IMR-90 (cell line): ENCODE measurements around the gene ATG10. TPM values are rescaled to one million over a fixed set of nuclear protein-coding genes. Genes with fewer than 3 reads are reported as not detected.

Source experiments
- ATAC-seq: fragments of 200-7000 bp; cut with Tn5 transposase; 2 replicates; pipeline ENCODE4 v1.9.1; 2020; ENCODE audit warnings: low read depth, mild to moderate bottlenecking, moderate library complexity
- BruUV-seq: library from RNA; stranded (reverse); fragments of 400-500 nt; replicated peaks from 2 replicates; lab custom pipeline; 2021; lab: Mats Ljungman, UMichigan
- CTCF ChIA-PET: fragments of 300-600 bp; formaldehyde crosslinking; extraction: SDS; loops from one replicate; lab custom pipeline; 2021; ENCODE audit warnings: antibody characterized with exemption; lab: Yijun Ruan, JAX
- POLR2A ChIA-PET: fragments of 300-600 bp; sonication (Branson Sonifier 250); formaldehyde crosslinking; loops from one replicate; lab custom pipeline; 2022; ENCODE audit warnings: antibody characterized with exemption; ENCODE audit not compliant: unreplicated experiment; lab: Charles Lee
- DNase-seq: peaks from one replicate; pipeline ENCODE4 v3.0.0; 2013
- H2AFZ ChIP-seq: replicated peaks from 2 replicates; pipeline ENCODE3; 2013; ENCODE audit warnings: low read length, mild to moderate bottlenecking; ENCODE audit not compliant: poor library complexity
- H2AK5ac ChIP-seq: 2 replicates; pipeline ENCODE4 v1.6.1; 2013; ENCODE audit warnings: low read depth, low read length, inconsistent platforms
- H2AK9ac ChIP-seq: replicated peaks from 2 replicates; pipeline ENCODE3; 2013; ENCODE audit warnings: mild to moderate bottlenecking, low read depth, low read length, moderate library complexity; ENCODE audit not compliant: poor library complexity
- H2BK120ac ChIP-seq: 2 replicates; pipeline ENCODE4 v1.6.1; 2013; ENCODE audit warnings: low read depth, low read length, inconsistent platforms
- H2BK15ac ChIP-seq: 3 replicates; pipeline ENCODE4 v1.6.1; 2013; ENCODE audit warnings: low read depth, low read length, inconsistent platforms
- H2BK20ac ChIP-seq: 2 replicates; pipeline ENCODE4 v1.6.1; 2013; ENCODE audit warnings: low read depth, mild to moderate bottlenecking, inconsistent platforms, low read length, moderate library complexity
- H2BK5ac ChIP-seq: 2 replicates; pipeline ENCODE4 v1.6.1; 2013; ENCODE audit warnings: mild to moderate bottlenecking, low read depth, low read length, inconsistent platforms; ENCODE audit not compliant: poor library complexity, severe bottlenecking
- H3K14ac ChIP-seq: replicated peaks from 2 replicates; pipeline ENCODE4 v1.6.1; 2013; ENCODE audit warnings: low read depth, low read length, inconsistent platforms
- H3K18ac ChIP-seq: 2 replicates; pipeline ENCODE4 v1.6.1; 2013; ENCODE audit warnings: low read depth, low read length, control low read depth
- H3K23ac ChIP-seq: 2 replicates; pipeline ENCODE4 v1.6.1; 2013; ENCODE audit warnings: low read depth, low read length, inconsistent platforms
- H3K27ac ChIP-seq: 2 replicates; pipeline ENCODE4 v1.5.1; 2013; ENCODE audit warnings: mild to moderate bottlenecking, control low read depth, low read length; ENCODE audit not compliant: insufficient read depth
- H3K27me3 ChIP-seq: 2 replicates; pipeline ENCODE4 v1.6.1; 2013; ENCODE audit warnings: low read length; ENCODE audit not compliant: control insufficient read depth, insufficient read depth
- H3K36me3 ChIP-seq: 2 replicates; pipeline ENCODE4 v1.6.1; 2013; ENCODE audit warnings: low read length, mixed read lengths; ENCODE audit not compliant: control insufficient read depth, insufficient read depth
- H3K4ac ChIP-seq: 2 replicates; pipeline ENCODE4 v1.6.1; 2013; ENCODE audit warnings: low read depth, low read length, inconsistent platforms
- H3K4me1 ChIP-seq: 2 replicates; pipeline ENCODE4 v1.6.1; 2013; ENCODE audit warnings: low read length, mixed read lengths; ENCODE audit not compliant: control insufficient read depth, insufficient read depth
- H3K4me2 ChIP-seq: 2 replicates; pipeline ENCODE4 v1.6.1; 2013; ENCODE audit warnings: low read depth, mild to moderate bottlenecking, control low read depth, low read length, moderate library complexity
- H3K4me3 ChIP-seq: 2 replicates; pipeline ENCODE4 v1.5.1; 2013; ENCODE audit warnings: low read depth, mild to moderate bottlenecking, control low read depth, low read length, moderate library complexity; ENCODE audit not compliant: insufficient read depth
- H3K56ac ChIP-seq: 2 replicates; pipeline ENCODE4 v1.6.1; 2013; ENCODE audit warnings: low read length, inconsistent platforms; ENCODE audit not compliant: insufficient read depth; ENCODE audit errors: extremely low read depth
- H3K79me1 ChIP-seq, 2 experiments: 2 replicates each; pipeline ENCODE4 v1.6.1; 2013; ENCODE audit warnings: low read length in 2 of 2, inconsistent platforms in 1 of 2, low read depth in 1 of 2
- H3K9ac ChIP-seq: 2 replicates; pipeline ENCODE4 v1.6.1; 2013; ENCODE audit warnings: low read depth, low read length, control low read depth
- H3K9me1 ChIP-seq: 2 replicates; pipeline ENCODE4 v1.6.1; 2013; ENCODE audit warnings: low read length, inconsistent platforms; ENCODE audit not compliant: insufficient read depth
- H3K9me3 ChIP-seq: 2 replicates; pipeline ENCODE4 v1.6.1; 2013; ENCODE audit warnings: low read length; ENCODE audit not compliant: control insufficient read depth, insufficient read depth
- H4K20me1 ChIP-seq: 2 replicates; pipeline ENCODE4 v1.6.1; 2013; ENCODE audit warnings: low read length, inconsistent platforms; ENCODE audit not compliant: insufficient read depth
- H4K5ac ChIP-seq: 2 replicates; pipeline ENCODE4 v1.6.1; 2013; ENCODE audit warnings: mild to moderate bottlenecking, low read depth, low read length, control low read depth
- H4K8ac ChIP-seq, 2 experiments: 2 replicates each; pipeline ENCODE4 v1.6.1; 2013; ENCODE audit warnings: low read depth in 2 of 2, low read length in 2 of 2, control low read depth in 1 of 2, inconsistent platforms in 1 of 2
- H4K91ac ChIP-seq: 2 replicates; pipeline ENCODE4 v1.6.1; 2013; ENCODE audit warnings: low read depth, low read length, inconsistent platforms; ENCODE audit not compliant: insufficient read depth
- BHLHE40 ChIP-seq: fragments of 150-350 bp; IDR thresholded peaks from 2 replicates; pipeline ENCODE4 v1.6.1; 2016; ENCODE audit warnings: mild to moderate bottlenecking, low read depth, low read length
- CEBPB ChIP-seq: IDR thresholded peaks from 2 replicates; pipeline ENCODE4 v1.6.1; 2012; ENCODE audit warnings: low read depth, low read length, improper control_type of control experiment
- CHD1 ChIP-seq: IDR thresholded peaks from 2 replicates; pipeline ENCODE4 v1.6.1; 2012; ENCODE audit warnings: low read depth, low read length, improper control_type of control experiment
- CTCF ChIP-seq: conservative IDR thresholded peaks from 2 replicates; pipeline ENCODE4 v1.5.1; 2012; ENCODE audit warnings: mild to moderate bottlenecking, low read depth, low read length, improper control_type of control experiment
- ELK1 ChIP-seq: fragments of 150-350 bp; IDR thresholded peaks from 2 replicates; pipeline ENCODE4 v1.6.1; 2016; ENCODE audit warnings: low read depth, mild to moderate bottlenecking, low read length, moderate library complexity, borderline replicate concordance
- FOS ChIP-seq: fragments of 150-350 bp; IDR thresholded peaks from 2 replicates; pipeline ENCODE4 v1.6.1; 2016; ENCODE audit warnings: low read depth, low read length
- MAFK ChIP-seq: IDR thresholded peaks from 2 replicates; pipeline ENCODE4 v1.6.1; 2012; ENCODE audit warnings: low read depth, low read length, improper control_type of control experiment
- MAZ ChIP-seq: IDR thresholded peaks from 2 replicates; pipeline ENCODE4 v1.6.1; 2012; ENCODE audit warnings: low read depth, mild to moderate bottlenecking, low read length, improper control_type of control experiment, moderate library complexity, borderline replicate concordance
- MXI1 ChIP-seq: IDR thresholded peaks from 2 replicates; pipeline ENCODE4 v1.6.1; 2012; ENCODE audit warnings: low read depth, mild to moderate bottlenecking, low read length, moderate library complexity, borderline replicate concordance
- NFE2L2 ChIP-seq: fragments of 150-350 bp; IDR thresholded peaks from 2 replicates; pipeline ENCODE4 v1.6.1; 2016; ENCODE audit warnings: low read depth, mild to moderate bottlenecking, low read length
- POLR2A ChIP-seq: IDR thresholded peaks from 2 replicates; pipeline ENCODE4 v1.6.1; 2012; ENCODE audit warnings: mild to moderate bottlenecking, low read depth, low read length
- RAD21 ChIP-seq: IDR thresholded peaks from 2 replicates; pipeline ENCODE4 v1.6.1; 2012; ENCODE audit warnings: low read length, improper control_type of control experiment
- RCOR1 ChIP-seq: IDR thresholded peaks from 2 replicates; pipeline ENCODE4 v1.6.1; 2012; ENCODE audit warnings: mild to moderate bottlenecking, low read length, improper control_type of control experiment; ENCODE audit not compliant: insufficient replicate concordance
- RFX5 ChIP-seq: IDR thresholded peaks from 2 replicates; pipeline ENCODE4 v1.8.0; 2012; ENCODE audit warnings: low read depth, mild to moderate bottlenecking, low read length, moderate library complexity
- SMC3 ChIP-seq: fragments of 150-350 bp; IDR thresholded peaks from 2 replicates; pipeline ENCODE4 v1.6.1; 2016; ENCODE audit warnings: low read depth, mild to moderate bottlenecking, antibody characterized with exemption, low read length, moderate library complexity
- dilution Hi-C: fragments of 300-500 bp; cut with HindIII; formaldehyde crosslinking; loops from one replicate; pipeline ENCODE4 v1.14.3; 2018; ENCODE audit warnings: low sequenced_read_pairs; ENCODE audit not compliant: unreplicated experiment
- in situ Hi-C: fragments of 300-500 bp; cut with MboI; formaldehyde crosslinking; loops from 3 replicates; pipeline ENCODE4 v1.14.3; 2019; ENCODE audit warnings: low sequenced_read_pairs, inconsistent platforms, mixed read lengths
- intact Hi-C: fragments of 100-400 bp; cut with micrococcal nuclease; formaldehyde crosslinking; loops from 2 replicates; pipeline ENCODE4 v1.10.0; 2022
- polyA plus RNA-seq, 3 experiments: library from polyadenylated mRNA; depleted of rRNA; stranded (reverse); fragments of >200 nt; gene quantifications; 2 replicates each; pipeline ENCODE4 v1.2.3, GENCODE V29; 2012; ENCODE audit warnings: low replicate concordance in 1 of 3
- total RNA-seq: library from RNA; depleted of rRNA; stranded (reverse); fragments of >200 nt; gene quantifications from 2 replicates; pipeline ENCODE4 v1.2.3, GENCODE V29; 2012
- TF ChIP-seq, protein P1 (sequence below): fragments of 150-350 bp; IDR thresholded peaks from 2 replicates; pipeline ENCODE4 v1.6.1; 2017; ENCODE audit warnings: mild to moderate bottlenecking, antibody characterized with exemption, low read length, low read depth

Gene ATG10
- total and polyA plus RNA-seq, 2 of the 4 experiments (the other 2 are of a cell fraction) = 3.4 to 8.1 TPM

- H2BK120ac ChIP-seq = no peak overlapping the region
- ChIA-PET POLR2A (no interaction called here), CTCF (interaction anchor here (0.8 to 2.1 kb wide), 3 partner anchors 9 to 69 kb away, joined by 3 to 7 read pairs (median 3); no protein-coding TSS in a partner anchor)
- H3K18ac ChIP-seq = no peak overlapping the region
- no peaks in the 10 kb centered on the region for H3K79me1 ChIP-seq
- no peak overlapping the region for H2AK9ac ChIP-seq
- H3K4me1 ChIP-seq = no peaks in the 10 kb centered on the region
- no peaks in the 10 kb centered on the region for H3K27me3 ChIP-seq
- BruUV-seq = no TSS peak
- H2AFZ ChIP-seq = no peak overlapping the region
- H2BK15ac ChIP-seq = no peak overlapping the region
- no peak overlapping the region for H3K56ac ChIP-seq
- no peak overlapping the region for H2AK5ac ChIP-seq
- ATAC-seq = no peak
- no peak overlapping the region for H4K91ac ChIP-seq
- H3K14ac ChIP-seq = no peak overlapping the region
- H2BK5ac ChIP-seq = no peak overlapping the region
- peaks cover 3% of the 10 kb centered on the region; the same call in 1 of the 2 replicates for H3K9me3 ChIP-seq
- no peak overlapping the region for H3K4ac ChIP-seq
- no peak overlapping the region for H3K27ac ChIP-seq
- no peaks in the 10 kb centered on the region for H3K9me1 ChIP-seq
- H3K4me3 ChIP-seq = no peak overlapping the region
- dilution Hi-C loops = no loop called here
- no peaks in the 10 kb centered on the region for H4K20me1 ChIP-seq
- TF ChIP-seq, protein P1, sequence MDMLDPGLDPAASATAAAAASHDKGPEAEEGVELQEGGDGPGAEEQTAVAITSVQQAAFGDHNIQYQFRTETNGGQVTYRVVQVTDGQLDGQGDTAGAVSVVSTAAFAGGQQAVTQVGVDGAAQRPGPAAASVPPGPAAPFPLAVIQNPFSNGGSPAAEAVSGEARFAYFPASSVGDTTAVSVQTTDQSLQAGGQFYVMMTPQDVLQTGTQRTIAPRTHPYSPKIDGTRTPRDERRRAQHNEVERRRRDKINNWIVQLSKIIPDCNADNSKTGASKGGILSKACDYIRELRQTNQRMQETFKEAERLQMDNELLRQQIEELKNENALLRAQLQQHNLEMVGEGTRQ = no peak
- TF ChIP-seq BHLHE40 (no peak), MAZ (no peak), CHD1 (no peak), SMC3 (no peak), ELK1 (no peak), NFE2L2 (no peak), CTCF (no peak), RCOR1 (no peak), RFX5 (no peak), MXI1 (no peak), FOS (no peak), POLR2A (no peak), MAFK (no peak), CEBPB (no peak), RAD21 (no peak)
- H3K9ac ChIP-seq = no peak overlapping the region
- H4K5ac ChIP-seq = no peak overlapping the region
- no peak overlapping the region for H3K23ac ChIP-seq
- intact Hi-C loops = no loop called here
- in situ Hi-C loops = no loop called here
- no peak overlapping the region for H2BK20ac ChIP-seq
- H3K4me2 ChIP-seq = no peak overlapping the region
- no peak overlapping the region for H4K8ac ChIP-seq
- no peak for DNase-seq
- no peaks in the 10 kb centered on the region for H3K36me3 ChIP-seq
Measured at GRCh38 chr5:82096249-82096648, 124.4 kb downstream of the ATG10 start.
